Muscle of arm (tissue), 12 donors: Measurements from ENCODE around the gene HTR3D. TPM values are rescaled to one million over a fixed set of nuclear protein-coding genes. Genes with fewer than 3 reads are reported as not detected.
"Not testable (repeated sequence)": the region's sequence is repeated elsewhere in the genome, so short reads cannot be mapped to it uniquely, and the experiment has no call there.

Experiments
- DNase-seq: peaks from one replicate; pipeline ENCODE4 v3.0.0-alpha.2; 2013
- polyA plus RNA-seq, 12 donors: library from polyadenylated mRNA; unstranded; fragments of 120-200 nt; gene quantifications; one replicate each; pipeline ENCODE4 v1.2.1, GENCODE V29; 2013; ENCODE audit not compliant: insufficient read length in 12 of 12

The HTR3D gene
- polyA plus RNA-seq, 12 donors: not detected

DNA sequence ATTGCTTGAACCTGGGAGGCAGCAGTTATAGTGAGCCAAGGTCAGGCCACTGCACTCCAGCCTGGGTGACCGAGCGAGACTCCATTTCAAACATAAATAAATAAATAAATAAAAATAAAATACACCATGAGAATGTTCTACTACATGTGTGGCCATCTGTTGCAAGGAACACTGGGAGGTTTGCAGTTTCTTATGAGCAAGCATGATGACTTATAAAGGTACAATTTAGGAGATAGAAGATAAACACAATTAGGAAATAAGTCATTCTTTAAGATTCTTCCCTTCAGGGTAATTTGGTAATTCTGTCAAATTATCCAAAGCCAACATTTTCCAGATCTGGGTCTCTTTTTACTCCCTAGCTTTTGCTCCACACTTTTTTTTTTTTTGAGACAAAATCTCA is 34.7 kb downstream of the HTR3D start:
- DNase-seq: no peak

DNA sequence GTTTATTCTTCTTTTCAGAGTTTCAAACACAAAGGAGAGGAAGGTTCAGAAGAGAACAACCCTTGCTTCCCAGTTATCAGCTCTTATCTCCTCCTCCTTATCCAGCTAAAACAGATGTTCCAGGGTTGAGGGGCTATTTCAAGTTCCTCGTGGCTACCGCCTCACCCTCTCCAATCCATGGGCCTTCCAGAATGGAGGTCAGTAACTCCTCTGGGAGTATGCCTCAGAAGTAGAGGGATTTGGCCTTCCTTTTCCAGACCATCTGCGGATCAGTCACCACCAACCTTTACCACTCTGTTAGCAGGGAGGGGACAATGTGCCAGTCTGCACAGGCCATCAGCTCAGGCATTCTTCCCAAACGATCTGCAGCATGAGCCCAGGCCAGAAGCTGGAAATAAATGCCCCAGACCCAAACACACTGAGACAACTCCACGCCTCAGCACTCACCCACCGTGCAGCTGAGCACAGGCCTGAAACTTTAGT is 36.1 kb downstream of the HTR3D start:
- DNase-seq: no peak

DNA sequence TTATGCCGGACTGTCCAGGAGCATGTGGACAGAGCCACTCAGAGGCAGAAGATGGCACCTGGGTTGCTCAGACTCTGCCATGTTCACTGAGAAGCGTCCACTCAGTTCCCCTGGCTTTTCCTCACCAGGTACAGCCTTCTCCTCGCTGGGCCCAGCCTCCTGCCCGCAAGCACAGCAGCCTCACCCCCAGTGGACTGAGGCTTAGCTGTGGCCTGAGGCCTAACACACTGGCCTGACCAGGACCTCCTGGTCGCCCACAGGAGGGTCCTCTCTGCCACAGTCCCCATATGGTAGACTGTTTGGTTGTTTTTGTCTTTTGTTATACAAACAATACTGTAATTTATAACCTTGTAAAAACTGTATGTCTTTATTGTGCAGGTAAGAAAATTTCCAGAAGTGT is 36.8 kb downstream of the HTR3D start:
- no peak for DNase-seq

DNA sequence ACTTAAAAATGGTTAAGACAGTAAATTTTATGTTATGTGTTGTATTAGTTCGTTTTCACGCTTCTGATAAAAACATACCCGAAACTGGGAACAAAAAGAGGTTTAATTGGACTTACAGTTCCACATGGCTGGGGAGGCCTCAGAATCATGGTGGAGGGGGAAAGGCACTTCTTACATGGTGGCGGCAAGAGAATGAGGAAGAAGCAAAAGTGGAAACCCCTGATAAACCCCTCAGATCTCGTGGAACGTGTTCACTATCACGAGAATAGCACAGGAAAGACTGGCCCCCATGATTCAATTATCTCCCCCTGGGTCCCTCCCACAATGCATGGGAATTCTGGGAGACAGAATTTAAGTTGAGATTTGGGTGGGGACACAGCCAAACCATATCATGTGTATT is 39.6 kb downstream of the HTR3D start:
- not testable (repeated sequence) for DNase-seq

DNA sequence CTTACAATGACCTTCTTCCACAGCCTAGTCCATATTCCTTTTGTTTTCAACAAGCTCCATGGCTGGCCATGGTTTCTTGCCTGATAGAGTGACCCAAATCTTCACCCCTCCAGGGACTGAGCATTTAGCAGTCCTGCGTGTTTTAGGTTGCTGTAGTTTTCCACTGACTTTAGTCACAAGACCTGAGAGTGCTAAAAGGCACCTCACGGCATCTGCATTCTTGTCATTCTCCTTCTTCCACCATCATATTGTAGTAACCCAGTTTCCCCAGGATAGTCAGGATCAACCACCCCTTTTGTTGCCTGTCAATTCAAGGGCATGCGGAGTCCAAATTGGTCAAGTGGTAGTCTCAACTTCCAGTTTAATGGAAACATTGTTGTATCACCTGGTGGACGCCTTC is 42.1 kb downstream of the HTR3D start:
- DNase-seq: no peak

DNA sequence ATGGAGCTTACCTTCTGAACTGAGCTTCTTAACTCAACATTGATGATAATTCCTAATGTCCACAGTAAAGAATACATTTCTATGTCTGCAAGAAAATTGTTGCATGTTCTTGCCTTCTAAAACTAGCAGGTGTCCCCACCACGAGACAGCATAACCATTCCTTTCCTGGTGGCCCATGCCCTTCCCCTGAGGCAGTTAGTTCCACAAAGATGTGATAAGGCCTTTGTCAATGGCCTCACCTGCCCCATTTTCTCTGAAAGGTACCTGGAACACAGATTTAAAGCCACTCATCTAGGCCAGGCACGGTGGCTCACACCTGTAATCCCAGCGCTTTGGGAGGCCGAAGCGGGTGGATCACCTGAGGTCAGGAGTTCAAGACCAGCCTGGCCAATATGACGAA is 44.4 kb downstream of the HTR3D start:
- no peak for DNase-seq

DNA sequence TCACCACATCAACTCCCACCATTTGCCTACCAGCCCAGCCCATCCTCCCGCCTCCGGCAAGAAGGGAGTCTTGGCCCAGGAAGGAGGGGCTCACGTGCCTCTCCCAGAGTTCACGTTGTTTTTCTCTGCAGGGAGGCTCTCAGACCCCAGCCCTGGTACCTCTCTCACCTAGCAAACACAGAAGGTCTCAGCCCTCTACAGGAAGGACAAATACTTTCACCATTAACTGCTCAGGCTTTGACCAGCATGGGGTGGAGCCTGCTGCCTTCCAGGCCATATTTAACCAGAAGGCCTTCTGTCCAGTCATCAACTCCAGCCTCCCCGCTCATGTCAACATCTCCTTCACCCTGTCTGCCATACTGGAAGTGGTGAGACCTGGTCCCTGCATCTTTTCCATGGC is 46.3 kb downstream of the HTR3D start:
- DNase-seq: no peak

DNA sequence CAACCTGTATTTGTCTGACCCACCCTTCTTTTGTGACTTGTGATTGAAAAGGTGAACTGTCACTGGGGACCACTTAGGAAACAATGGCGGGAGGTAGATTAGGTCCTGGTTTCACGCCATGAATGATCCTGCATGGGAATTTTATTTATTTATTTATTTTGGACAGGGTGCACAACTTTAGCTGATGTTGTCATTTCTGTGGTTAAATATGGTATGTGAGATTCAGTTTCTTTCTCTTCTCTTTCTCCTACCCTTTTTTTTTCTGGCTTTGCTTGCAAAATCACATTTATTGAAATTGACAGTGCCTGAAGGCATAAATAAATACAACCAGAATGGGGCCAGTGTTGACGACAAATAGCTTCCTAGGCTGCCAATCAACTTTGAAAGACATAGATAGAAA is 47.3 kb downstream of the HTR3D start:
- no peak for DNase-seq

DNA sequence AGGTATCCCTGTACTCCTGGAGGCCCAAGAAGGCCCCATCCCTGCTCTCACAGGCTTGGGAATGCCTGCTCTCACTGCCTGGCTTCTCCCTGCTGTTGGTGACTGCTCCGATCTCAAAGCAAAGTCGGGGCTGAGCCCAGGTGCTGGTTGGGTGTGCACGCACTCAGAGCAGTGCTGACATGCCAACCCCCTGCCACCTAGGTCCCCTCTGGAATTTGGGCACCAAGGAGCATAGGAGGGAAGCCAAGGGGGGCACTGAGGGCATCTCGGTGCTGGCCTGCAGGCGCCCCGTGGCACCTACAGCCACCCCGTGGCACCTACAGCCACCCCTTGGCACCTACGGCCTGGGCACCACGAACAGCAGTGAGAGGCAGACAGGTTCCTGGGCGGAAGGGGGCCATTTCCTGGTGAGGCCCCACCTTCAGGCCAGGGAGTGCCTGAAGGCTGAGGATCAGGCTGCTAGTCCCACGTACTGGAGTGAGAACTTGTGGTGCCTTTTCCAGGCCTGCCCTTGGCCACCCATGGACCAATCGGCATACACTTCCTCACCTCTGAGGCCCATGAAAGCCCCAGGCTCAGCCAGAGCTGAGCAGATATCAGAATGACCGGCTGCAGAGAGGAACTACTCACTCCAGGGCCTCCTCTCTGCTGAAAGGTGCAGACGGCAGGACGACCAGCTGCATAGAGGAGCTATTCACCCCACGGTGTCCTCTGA is 49.7 kb downstream of the HTR3D start:
- no peak for DNase-seq

DNA sequence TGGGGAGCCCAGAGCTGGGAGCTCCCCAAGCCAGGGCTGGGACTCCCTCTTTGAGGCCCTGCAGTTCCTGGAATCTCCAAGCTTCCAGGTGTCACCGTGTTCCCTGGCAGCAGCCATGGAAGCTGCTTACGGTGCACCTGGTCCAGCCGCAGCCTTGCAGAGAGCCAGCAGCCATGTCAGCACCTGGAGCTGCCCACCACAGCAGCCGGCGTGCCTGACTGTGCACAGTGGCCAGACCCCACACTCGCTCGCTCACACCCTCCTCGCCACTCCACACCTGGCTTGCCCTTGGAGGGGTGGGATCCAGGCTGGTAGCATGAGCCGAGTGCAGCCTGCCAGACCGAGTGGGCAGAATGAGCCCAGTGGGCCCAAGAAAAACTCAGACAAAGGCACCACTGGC is 50.5 kb downstream of the HTR3D start:
- DNase-seq: no peak

DNA sequence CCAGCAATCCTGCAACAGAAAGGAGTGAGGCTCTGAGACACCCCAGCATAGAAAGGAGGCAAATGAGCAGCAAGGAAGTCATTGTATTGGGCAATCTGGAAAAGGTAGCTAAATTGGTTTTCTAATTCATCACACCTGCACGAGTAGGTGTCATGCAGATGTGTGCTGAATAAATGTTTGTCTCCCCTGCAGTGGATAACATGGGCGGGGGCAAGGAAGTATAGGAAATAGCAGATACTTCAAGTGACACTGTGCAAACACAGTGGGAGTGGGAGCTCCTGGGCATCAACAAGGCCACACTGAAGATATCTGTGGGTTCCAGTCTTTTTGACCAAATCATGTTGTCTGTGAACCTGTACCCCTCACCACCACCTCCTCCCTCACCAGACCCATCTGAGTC is 50.9 kb downstream of the HTR3D start:
- no peak for DNase-seq

DNA sequence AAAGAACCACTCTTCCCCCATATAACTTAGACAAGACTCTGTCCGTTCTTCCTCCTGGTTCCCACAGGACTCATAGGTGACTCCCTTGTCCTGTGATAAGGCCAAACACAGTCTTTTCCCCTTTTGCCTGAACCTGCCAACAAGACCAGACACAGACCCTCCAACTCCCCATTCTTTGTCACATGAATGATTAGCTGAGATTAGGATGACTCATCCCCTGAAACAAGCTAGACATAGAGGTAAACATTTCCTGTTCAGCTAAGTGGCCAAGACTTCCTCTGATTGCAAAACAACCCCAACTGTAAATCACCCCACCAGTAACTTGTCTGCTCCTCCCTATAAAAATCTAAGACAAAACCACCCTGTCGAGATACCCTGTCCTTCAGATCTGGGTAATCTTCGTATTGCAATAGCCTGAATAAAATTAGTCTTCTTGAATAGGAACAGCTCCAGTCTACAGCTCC is 53.9 kb downstream of the HTR3D start:
- DNase-seq: no peak

Other genes with a start within 250 kb of the HTR3D start
- 10 to 100 TPM in 11 of 12 donors, not detected in 1; 11.8 to 35.4 (median 22.8) TPM for gene MAP6D1, start 206.2 kb upstream of the HTR3D start, polyA plus RNA-seq
- 10 to 100 TPM in 11 of 12 donors, not detected in 1; 29.4 to 72.3 (median 31.5) TPM for gene PARL, start 146.9 kb upstream of the HTR3D start, polyA plus RNA-seq
- gene ABCC5, start 13.9 kb upstream of the HTR3D start, polyA plus RNA-seq: 10 to 100 TPM in 11 of 12 donors, not detected in 1; 17.0 to 42.6 (median 25.5) TPM
- gene HTR3C, start 21.3 kb downstream of the HTR3D start, polyA plus RNA-seq: not detected
- under 1 TPM in 2 of 12 donors, not detected in 10; 0.09 to 0.21 TPM for gene HTR3E, start 65.3 kb downstream of the HTR3D start, polyA plus RNA-seq
- gene EIF2B5, start 103.6 kb downstream of the HTR3D start, polyA plus RNA-seq: 10 to 100 TPM in 11 of 12 donors, not detected in 1; 32.5 to 47.9 (median 36.3) TPM
- gene DVL3, start 123.6 kb downstream of the HTR3D start, polyA plus RNA-seq: 100 to 1,000 TPM in 1 of 12 donors, 10 to 100 TPM in 10, not detected in 1; 65.3 to 104 (median 83.6) TPM
- 100 to 1,000 TPM in 11 of 12 donors, not detected in 1; 170 to 233 (median 199) TPM for gene AP2M1, start 143.1 kb downstream of the HTR3D start, polyA plus RNA-seq
- 10 to 100 TPM in 11 of 12 donors, not detected in 1; 35.8 to 55.4 (median 43.2) TPM for gene ABCF3, start 154.5 kb downstream of the HTR3D start, polyA plus RNA-seq
- gene VWA5B2, start 197.8 kb downstream of the HTR3D start, polyA plus RNA-seq: 1 to 10 TPM in 1 of 12 donors, under 1 TPM in 10, not detected in 1; 0.18 to 3.1 (median 0.43) TPM
- 10 to 100 TPM in 11 of 12 donors, not detected in 1; 19.4 to 37.9 (median 22.4) TPM for gene ALG3, start 217.2 kb downstream of the HTR3D start, polyA plus RNA-seq
- 1 to 10 TPM in 9 of 12 donors, under 1 TPM in 1, not detected in 2; 0.84 to 2.5 (median 1.4) TPM for gene EEF1AKMT4, start 217.9 kb downstream of the HTR3D start, polyA plus RNA-seq
- gene CAMK2N2, start 229.8 kb downstream of the HTR3D start, polyA plus RNA-seq: under 1 TPM in 4 of 12 donors, not detected in 8; 0.12 to 0.34 (median 0.15) TPM
- under 1 TPM in 1 of 12 donors, not detected in 11; 0.43 TPM for gene ECE2, start 244.3 kb downstream of the HTR3D start, polyA plus RNA-seq